GM19239 (cell line): ENCODE results near the gene SERPINA12.

ENCODE experiments used
- DNase-seq: peaks from one replicate; pipeline ENCODE4 v3.0.0; 2011; ENCODE audit warnings: low spot score; ENCODE audit not compliant: insufficient read length
- FAIRE-seq: peaks from 2 replicates; lab custom pipeline; 2011; peaks lifted over from hg19 to GRCh38; lab: Jason Lieb, UNC

Gene SERPINA12

GRCh38 chr14:94470311-94470710 is 39.0 kb downstream of the SERPINA12 start:
- no peak for FAIRE-seq
- DNase-seq = no peak

- no peak for DNase-seq
- no peak for FAIRE-seq
Observed at GRCh38 chr14:94469261-94469660, 40.0 kb downstream of the SERPINA12 start.

- FAIRE-seq = no peak
- DNase-seq = no peak
Observed at GRCh38 chr14:94467728-94468520, 41.3 kb downstream of the SERPINA12 start.

GRCh38 chr14:94466706-94467370 is 42.4 kb downstream of the SERPINA12 start:
- FAIRE-seq (no peak), DNase-seq (no peak)

- no peak for FAIRE-seq
Observed at GRCh38 chr14:94465042-94465441, 44.2 kb downstream of the SERPINA12 start.

GRCh38 chr14:94464290-94464689 is 45.0 kb downstream of the SERPINA12 start:
- DNase-seq (no peak), FAIRE-seq (no peak)

More at GRCh38 chr14:94465042-94465441, 44.2 kb downstream of the SERPINA12 start:
- DNase-seq = no peak

- no peak for FAIRE-seq
- DNase-seq = no peak
Observed at GRCh38 chr14:94462763-94463572, 46.3 kb downstream of the SERPINA12 start.

GRCh38 chr14:94462219-94462551 is 47.1 kb downstream of the SERPINA12 start:
- FAIRE-seq (no peak), DNase-seq (no peak)

- FAIRE-seq (no peak), DNase-seq (no peak)
Observed at GRCh38 chr14:94461526-94462218, 47.6 kb downstream of the SERPINA12 start.

GRCh38 chr14:94460631-94461416 is 48.4 kb downstream of the SERPINA12 start:
- DNase-seq = no peak
- no peak for FAIRE-seq

- FAIRE-seq (no peak), DNase-seq (no peak)
Observed at GRCh38 chr14:94458558-94459205, 50.6 kb downstream of the SERPINA12 start.

- no peak for FAIRE-seq
- no peak for DNase-seq
Observed at GRCh38 chr14:94458096-94458495, 51.2 kb downstream of the SERPINA12 start.

GRCh38 chr14:94455928-94456327 is 53.3 kb downstream of the SERPINA12 start:
- no peak for FAIRE-seq
- no peak for DNase-seq

GRCh38 chr14:94451826-94452225 is 57.4 kb downstream of the SERPINA12 start:
- no peak for FAIRE-seq

GRCh38 chr14:94451091-94451771 is 58.0 kb downstream of the SERPINA12 start:
- DNase-seq = no peak

More at GRCh38 chr14:94451826-94452225, 57.4 kb downstream of the SERPINA12 start:
- no peak for DNase-seq

GRCh38 chr14:94450722-94451090 is 58.6 kb downstream of the SERPINA12 start:
- no peak for DNase-seq
- FAIRE-seq = no peak

More at GRCh38 chr14:94451091-94451771, 58.0 kb downstream of the SERPINA12 start:
- no peak for FAIRE-seq

GRCh38 chr14:94449930-94450329 is 59.3 kb downstream of the SERPINA12 start:
- no peak for FAIRE-seq
- no peak for DNase-seq

- FAIRE-seq = no peak
- DNase-seq = no peak
Observed at GRCh38 chr14:94448071-94448808, 61.0 kb downstream of the SERPINA12 start.
